Measurements from ENCODE around the gene GAL3ST3. TPM values are rescaled to one million over a fixed set of nuclear protein-coding genes. Genes with fewer than 3 reads are reported as not detected.
"Not testable (repeated sequence)": the region's sequence is repeated elsewhere in the genome, so short reads cannot be mapped to it uniquely, and the experiment has no call there.

The GAL3ST3 gene, protein sequence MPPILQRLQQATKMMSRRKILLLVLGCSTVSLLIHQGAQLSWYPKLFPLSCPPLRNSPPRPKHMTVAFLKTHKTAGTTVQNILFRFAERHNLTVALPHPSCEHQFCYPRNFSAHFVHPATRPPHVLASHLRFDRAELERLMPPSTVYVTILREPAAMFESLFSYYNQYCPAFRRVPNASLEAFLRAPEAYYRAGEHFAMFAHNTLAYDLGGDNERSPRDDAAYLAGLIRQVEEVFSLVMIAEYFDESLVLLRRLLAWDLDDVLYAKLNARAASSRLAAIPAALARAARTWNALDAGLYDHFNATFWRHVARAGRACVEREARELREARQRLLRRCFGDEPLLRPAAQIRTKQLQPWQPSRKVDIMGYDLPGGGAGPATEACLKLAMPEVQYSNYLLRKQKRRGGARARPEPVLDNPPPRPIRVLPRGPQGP
- total RNA-seq = not detected
- not detected for polyA plus RNA-seq
- long read RNA-seq, donor 1, partial matches to known transcripts = 0 of 1 reads
- long read RNA-seq, donor 1, other reads (novel, unspliced or antisense) = 0 of 1 reads
- long read RNA-seq, donor 2 = 0 reads
- long read RNA-seq, donor 3 = 0 reads
- long read RNA-seq, donor 4 = 0 reads
- long read RNA-seq, donor 5 = 0 reads

- Histone ChIP-seq H3K36me3 (ENCODE audit: control insufficient read depth in 4 of 4, insufficient read depth in 4 of 4, low read length in 4 of 4) (peaks cover 0 to 6% (median 1%) of the 10 kb centered on the region in 4 donors), H3K4me1 (ENCODE audit: control insufficient read depth in 5 of 5, insufficient read depth in 5 of 5, low read length in 5 of 5) (peaks cover 4 to 20% (median 8%) of the 10 kb centered on the region in 5 donors), H3K9ac (ENCODE audit: insufficient read depth in 1 of 2, low read length in 2 of 2) (no peak within 1 kb of the TSS), H3K9me3 (ENCODE audit: control insufficient read depth in 4 of 4, insufficient read depth in 3 of 4, low read length in 3 of 4) (no peaks in the 10 kb centered on the region), H3K27ac (ENCODE audit: low read depth in 1 of 2, low read length in 1 of 2) (no peak within 1 kb of the TSS), H3K4me3 (no peak within 1 kb of the TSS), H3K27me3 (ENCODE audit: control insufficient read depth in 3 of 3, insufficient read depth in 3 of 3, low read length in 2 of 3) (peaks cover 0 to 11% (median 5%) of the 10 kb centered on the region in 3 donors)
- no peak for ATAC-seq (ENCODE audit: insufficient read depth, low FRiP score)
- 15 to 20% methylated on average over 27 to 39 of the region's 39 CpGs for WGBS, 2 donors
- peak in 1 of 3 donors; percentile 37 for DNase-seq
- TF ChIP-seq, protein P1, sequence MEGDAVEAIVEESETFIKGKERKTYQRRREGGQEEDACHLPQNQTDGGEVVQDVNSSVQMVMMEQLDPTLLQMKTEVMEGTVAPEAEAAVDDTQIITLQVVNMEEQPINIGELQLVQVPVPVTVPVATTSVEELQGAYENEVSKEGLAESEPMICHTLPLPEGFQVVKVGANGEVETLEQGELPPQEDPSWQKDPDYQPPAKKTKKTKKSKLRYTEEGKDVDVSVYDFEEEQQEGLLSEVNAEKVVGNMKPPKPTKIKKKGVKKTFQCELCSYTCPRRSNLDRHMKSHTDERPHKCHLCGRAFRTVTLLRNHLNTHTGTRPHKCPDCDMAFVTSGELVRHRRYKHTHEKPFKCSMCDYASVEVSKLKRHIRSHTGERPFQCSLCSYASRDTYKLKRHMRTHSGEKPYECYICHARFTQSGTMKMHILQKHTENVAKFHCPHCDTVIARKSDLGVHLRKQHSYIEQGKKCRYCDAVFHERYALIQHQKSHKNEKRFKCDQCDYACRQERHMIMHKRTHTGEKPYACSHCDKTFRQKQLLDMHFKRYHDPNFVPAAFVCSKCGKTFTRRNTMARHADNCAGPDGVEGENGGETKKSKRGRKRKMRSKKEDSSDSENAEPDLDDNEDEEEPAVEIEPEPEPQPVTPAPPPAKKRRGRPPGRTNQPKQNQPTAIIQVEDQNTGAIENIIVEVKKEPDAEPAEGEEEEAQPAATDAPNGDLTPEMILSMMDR (IDR thresholded peaks at IDR 0.05; ENCODE audit: control extremely low read depth, extremely low read depth) = no peak
Measured at GRCh38 chr11:66048547-66049323, at the start of gene GAL3ST3. TSS of gene GAL3ST3 (minus strand) at chr11:66049161. CDS start at chr11:66045415, 3,746 bp downstream.

- not testable (repeated sequence) for H3K9me3 ChIP-seq (ENCODE audit: control insufficient read depth in 4 of 4, insufficient read depth in 3 of 4, low read length in 3 of 4); H3K4me3 ChIP-seq; H3K4me1 ChIP-seq (ENCODE audit: control insufficient read depth in 5 of 5, insufficient read depth in 5 of 5, low read length in 5 of 5); H3K9ac ChIP-seq (ENCODE audit: insufficient read depth in 1 of 2, low read length in 2 of 2); DNase-seq; H3K36me3 ChIP-seq (ENCODE audit: control insufficient read depth in 4 of 4, insufficient read depth in 4 of 4, low read length in 4 of 4); H3K27ac ChIP-seq (ENCODE audit: low read depth in 1 of 2, low read length in 1 of 2); ATAC-seq (ENCODE audit: insufficient read depth, low FRiP score); H3K27me3 ChIP-seq (ENCODE audit: control insufficient read depth in 3 of 3, insufficient read depth in 3 of 3, low read length in 2 of 3)
- 96 to 100% methylated on average over 1 to 2 of the region's 2 CpGs for WGBS, 2 donors
Measured at GRCh38 chr11:66092125-66092524, 43.2 kb upstream of the GAL3ST3 start.

GRCh38 chr11:66090288-66090687 lies 41.3 kb upstream of the GAL3ST3 start:
- H3K4me3 ChIP-seq = no peak overlapping the region
- H3K27ac ChIP-seq (ENCODE audit: low read depth in 1 of 2, low read length in 1 of 2) = no peak overlapping the region
- ATAC-seq (ENCODE audit: insufficient read depth, low FRiP score) (no peak), DNase-seq (no peak)
- no peaks in the 10 kb centered on the region for H3K9me3 ChIP-seq (ENCODE audit: control insufficient read depth in 4 of 4, insufficient read depth in 3 of 4, low read length in 3 of 4)
- H3K36me3 ChIP-seq (ENCODE audit: control insufficient read depth in 4 of 4, insufficient read depth in 4 of 4, low read length in 4 of 4) = no peaks in the 10 kb centered on the region
- TF ChIP-seq, protein P1 (IDR thresholded peaks at IDR 0.05; ENCODE audit: control extremely low read depth, extremely low read depth) = no peak
- no peaks in the 10 kb centered on the region for H3K27me3 ChIP-seq (ENCODE audit: control insufficient read depth in 3 of 3, insufficient read depth in 3 of 3, low read length in 2 of 3)
- no peak overlapping the region for H3K9ac ChIP-seq (ENCODE audit: insufficient read depth in 1 of 2, low read length in 2 of 2)
- H3K4me1 ChIP-seq (ENCODE audit: control insufficient read depth in 5 of 5, insufficient read depth in 5 of 5, low read length in 5 of 5) = peaks cover 0 to 8% (median 0%) of the 10 kb centered on the region in 5 donors
- WGBS, 2 donors = 91 to 97% methylated on average over 4 of the region's 4 CpGs

- no peak for DNase-seq
- no peak overlapping the region for H3K9ac ChIP-seq (ENCODE audit: insufficient read depth in 1 of 2, low read length in 2 of 2)
- H3K9me3 ChIP-seq (ENCODE audit: control insufficient read depth in 4 of 4, insufficient read depth in 3 of 4, low read length in 3 of 4) = no peaks in the 10 kb centered on the region
- ATAC-seq (ENCODE audit: insufficient read depth, low FRiP score) = no peak
- TF ChIP-seq, protein P1 (IDR thresholded peaks at IDR 0.05; ENCODE audit: control extremely low read depth, extremely low read depth) = no peak
- peaks cover 0 to 12% (median 3%) of the 10 kb centered on the region in 5 donors for H3K4me1 ChIP-seq (ENCODE audit: control insufficient read depth in 5 of 5, insufficient read depth in 5 of 5, low read length in 5 of 5)
- H3K4me3 ChIP-seq = no peak overlapping the region
- 87 to 88% methylated on average over 3 of the region's 3 CpGs for WGBS, 2 donors
- H3K27me3 ChIP-seq (ENCODE audit: control insufficient read depth in 3 of 3, insufficient read depth in 3 of 3, low read length in 2 of 3) = no peaks in the 10 kb centered on the region
- H3K36me3 ChIP-seq (ENCODE audit: control insufficient read depth in 4 of 4, insufficient read depth in 4 of 4, low read length in 4 of 4) = no peaks in the 10 kb centered on the region
- H3K27ac ChIP-seq (ENCODE audit: low read depth in 1 of 2, low read length in 1 of 2) = no peak overlapping the region
Measured at GRCh38 chr11:66089067-66089466, 40.1 kb upstream of the GAL3ST3 start.
